Muscle of leg (tissue), 11 donors: Measurements from ENCODE around the gene SLC5A9. TPM values are rescaled to one million over a fixed set of nuclear protein-coding genes. Genes with fewer than 3 reads are reported as not detected.

ENCODE experiments used
- DNase-seq: peaks from one replicate; pipeline ENCODE4 v3.0.0; 2013
- H3K27ac ChIP-seq: one replicate; pipeline ENCODE4 v1.5.1; 2013; ENCODE audit warnings: mild to moderate bottlenecking, low read length, control low read depth
- H3K27me3 ChIP-seq: one replicate; pipeline ENCODE4 v1.6.1; 2013; ENCODE audit warnings: low read length; ENCODE audit not compliant: control insufficient read depth, insufficient read depth
- H3K36me3 ChIP-seq: one replicate; pipeline ENCODE4 v1.6.1; 2013; ENCODE audit warnings: low read length; ENCODE audit not compliant: control insufficient read depth, insufficient read depth
- H3K4me1 ChIP-seq: one replicate; pipeline ENCODE4 v1.6.1; 2013; ENCODE audit warnings: low read length; ENCODE audit not compliant: control insufficient read depth, insufficient read depth
- H3K4me3 ChIP-seq: one replicate; pipeline ENCODE4 v1.5.1; 2013; ENCODE audit warnings: low read length, control low read depth
- H3K9me3 ChIP-seq: replicated peaks from 2 replicates; pipeline ENCODE4 v1.6.1; 2013; ENCODE audit warnings: low read depth, low read length; ENCODE audit not compliant: control insufficient read depth
- whole genome bisulfite sequencing: methylation state at CpG from one replicate; pipeline ENCODE4 v1.1.5; 2013; ENCODE audit warnings: missing lambda C conversion rate; ENCODE audit not compliant: insufficient coverage; 5-methylcytosine and 5-hydroxymethylcytosine counted together
- polyA plus RNA-seq, 8 donors: library from polyadenylated mRNA; unstranded; fragments of 120-200 nt; gene quantifications; one replicate each; pipeline versions ENCODE4 v1.2.1 to v1.2.3, GENCODE V29; 2013; ENCODE audit warnings: inconsistent platforms in 1 of 8, low replicate concordance in 1 of 8; ENCODE audit not compliant: insufficient read length in 8 of 8, insufficient read depth in 1 of 8
- total RNA-seq: library from RNA; stranded (reverse); fragments of 120-200 nt; gene quantifications from one replicate; pipeline ENCODE4 v1.2.4, GENCODE V29; 2013

Gene SLC5A9
- total and polyA plus RNA-seq, 9 donors, result 0.04 to 8.9 (median 0.94) TPM

- Histone ChIP-seq H3K4me3 (no peak overlapping the region), H3K27me3 (no peaks in the 10 kb centered on the region), H3K9me3 (no peaks in the 10 kb centered on the region), H3K36me3 (no peaks in the 10 kb centered on the region), H3K4me1 (peaks cover 5% of the 10 kb centered on the region), H3K27ac (no peak overlapping the region)
- DNase-seq, result no peak
- WGBS, result 48% methylated on average over 6 of the region's 7 CpGs
Observed at GRCh38 chr1:48223366-48224240, 1.1 kb downstream of the SLC5A9 start.

GRCh38 chr1:48224791-48225190, 2.3 kb downstream of the SLC5A9 start:
- H3K27me3 ChIP-seq, result no peaks in the 10 kb centered on the region
- 91% methylated on average over 4 of the region's 6 CpGs for WGBS
- H3K4me1 ChIP-seq, result peaks cover 5% of the 10 kb centered on the region
- no peaks in the 10 kb centered on the region for H3K9me3 ChIP-seq
- H3K36me3 ChIP-seq, result no peaks in the 10 kb centered on the region
- no peak for DNase-seq
- no peak overlapping the region for H3K4me3 ChIP-seq
- no peak overlapping the region for H3K27ac ChIP-seq

- no peak for DNase-seq
- no peaks in the 10 kb centered on the region for H3K36me3 ChIP-seq
- no peaks in the 10 kb centered on the region for H3K27me3 ChIP-seq
- H3K4me3 ChIP-seq, result no peak overlapping the region
- peaks cover 5% of the 10 kb centered on the region for H3K4me1 ChIP-seq
- 78% methylated on average over 5 of the region's 6 CpGs for WGBS
- H3K27ac ChIP-seq, result no peak overlapping the region
- H3K9me3 ChIP-seq, result no peaks in the 10 kb centered on the region
Observed at GRCh38 chr1:48225579-48225978, 3.1 kb downstream of the SLC5A9 start.

- peak; percentile 21 for DNase-seq
Observed at GRCh38 chr1:48227165-48228013, 4.9 kb downstream of the SLC5A9 start.

GRCh38 chr1:48228156-48228555, 5.6 kb downstream of the SLC5A9 start:
- peaks cover 5% of the 10 kb centered on the region for H3K4me1 ChIP-seq
- WGBS, result 100% methylated on average over 1 of the region's 5 CpGs
- no peak overlapping the region for H3K27ac ChIP-seq
- H3K4me3 ChIP-seq, result no peak overlapping the region
- H3K9me3 ChIP-seq, result no peaks in the 10 kb centered on the region
- no peak for DNase-seq
- no peaks in the 10 kb centered on the region for H3K36me3 ChIP-seq
- no peaks in the 10 kb centered on the region for H3K27me3 ChIP-seq

More at GRCh38 chr1:48227165-48228013, 4.9 kb downstream of the SLC5A9 start:
- H3K27ac ChIP-seq, result no peak overlapping the region
- H3K27me3 ChIP-seq, result no peaks in the 10 kb centered on the region
- H3K4me3 ChIP-seq, result no peak overlapping the region
- H3K36me3 ChIP-seq, result no peaks in the 10 kb centered on the region
- no peaks in the 10 kb centered on the region for H3K9me3 ChIP-seq
- H3K4me1 ChIP-seq, result peaks cover 5% of the 10 kb centered on the region
- WGBS, result 92% methylated on average over 4 of the region's 10 CpGs

GRCh38 chr1:48229317-48229716, 6.8 kb downstream of the SLC5A9 start:
- H3K27ac ChIP-seq, result no peak overlapping the region
- WGBS, result 80% methylated on average over 2 of the region's 6 CpGs
- no peaks in the 10 kb centered on the region for H3K36me3 ChIP-seq
- no peaks in the 10 kb centered on the region for H3K27me3 ChIP-seq
- peak; percentile 13 for DNase-seq
- peaks cover 5% of the 10 kb centered on the region for H3K4me1 ChIP-seq
- no peaks in the 10 kb centered on the region for H3K9me3 ChIP-seq
- no peak overlapping the region for H3K4me3 ChIP-seq

- H3K36me3 ChIP-seq, result no peaks in the 10 kb centered on the region
- 100% methylated on average over 1 of the region's 4 CpGs for WGBS
- H3K4me1 ChIP-seq, result peaks cover 5% of the 10 kb centered on the region
- H3K27me3 ChIP-seq, result no peaks in the 10 kb centered on the region
- no peak overlapping the region for H3K27ac ChIP-seq
- no peak overlapping the region for H3K4me3 ChIP-seq
- DNase-seq, result no peak
- no peaks in the 10 kb centered on the region for H3K9me3 ChIP-seq
Observed at GRCh38 chr1:48230236-48230635, 7.7 kb downstream of the SLC5A9 start.

- DNase-seq, result no peak
- Histone ChIP-seq H3K4me3 (no peak overlapping the region), H3K4me1 (peaks cover 4% of the 10 kb centered on the region), H3K27me3 (no peaks in the 10 kb centered on the region), H3K27ac (no peak overlapping the region), H3K36me3 (no peaks in the 10 kb centered on the region), H3K9me3 (no peaks in the 10 kb centered on the region)
- 100% methylated on average over 1 of the region's 1 CpG for WGBS
Observed at GRCh38 chr1:48232722-48233121, 10.2 kb downstream of the SLC5A9 start.

- WGBS, result 70% methylated on average over 9 of the region's 12 CpGs
- no peaks in the 10 kb centered on the region for H3K36me3 ChIP-seq
- H3K27me3 ChIP-seq, result no peaks in the 10 kb centered on the region
- H3K4me3 ChIP-seq, result no peak overlapping the region
- no peaks in the 10 kb centered on the region for H3K9me3 ChIP-seq
- DNase-seq, result no peak
- H3K27ac ChIP-seq, result no peak overlapping the region
- no peaks in the 10 kb centered on the region for H3K4me1 ChIP-seq
Observed at GRCh38 chr1:48233666-48234485, 11.4 kb downstream of the SLC5A9 start.
